HG02623 (cell line): ENCODE results near the gene AGBL1.
"Not testable (repeated sequence)": the region's sequence is repeated elsewhere in the genome, so short reads cannot be mapped to it uniquely, and the experiment has no call there.

ENCODE experiments used
- ATAC-seq: cut with Tn5 transposase; IDR thresholded peaks from one replicate; pipeline ENCODE4 v1.9.1; 2021; ENCODE audit warnings: moderate library complexity; ENCODE audit not compliant: unreplicated experiment

AGBL1 gene

GRCh38 chr15:86384186-86384585 lies 304.5 kb downstream of the AGBL1 start:
- ATAC-seq = no peak

GRCh38 chr15:86392296-86392695 lies 312.6 kb downstream of the AGBL1 start:
- ATAC-seq = no peak

GRCh38 chr15:86392874-86393273 lies 313.2 kb downstream of the AGBL1 start:
- ATAC-seq = no peak

GRCh38 chr15:86394866-86395265 lies 315.2 kb downstream of the AGBL1 start:
- no peak for ATAC-seq

GRCh38 chr15:86399041-86399954 lies 319.6 kb downstream of the AGBL1 start:
- ATAC-seq = no peak

GRCh38 chr15:86403221-86403620 lies 323.6 kb downstream of the AGBL1 start:
- ATAC-seq = no peak

- no peak for ATAC-seq
These were observed 324.4 kb downstream of the AGBL1 start for GRCh38 chr15:86403914-86404583.

GRCh38 chr15:86408261-86408660 lies 328.6 kb downstream of the AGBL1 start:
- ATAC-seq = no peak

GRCh38 chr15:86411916-86412315 lies 332.2 kb downstream of the AGBL1 start:
- no peak for ATAC-seq

- no peak for ATAC-seq
These were observed 333.5 kb downstream of the AGBL1 start for GRCh38 chr15:86413191-86413590.

GRCh38 chr15:86425746-86426145 lies 346.1 kb downstream of the AGBL1 start:
- ATAC-seq = no peak

GRCh38 chr15:86432861-86433260 lies 353.2 kb downstream of the AGBL1 start:
- no peak for ATAC-seq

GRCh38 chr15:86433983-86434382 lies 354.3 kb downstream of the AGBL1 start:
- ATAC-seq = no peak

- ATAC-seq = no peak
These were observed 359.9 kb downstream of the AGBL1 start for GRCh38 chr15:86439614-86440013.

GRCh38 chr15:86444527-86444926 lies 364.9 kb downstream of the AGBL1 start:
- no peak for ATAC-seq

GRCh38 chr15:86445579-86446252 lies 366.0 kb downstream of the AGBL1 start:
- no peak for ATAC-seq

GRCh38 chr15:86446253-86446640 lies 366.6 kb downstream of the AGBL1 start:
- no peak for ATAC-seq

- not testable (repeated sequence) for ATAC-seq
These were observed 385.9 kb downstream of the AGBL1 start for GRCh38 chr15:86465470-86466039.

GRCh38 chr15:86481720-86482119 lies 402.0 kb downstream of the AGBL1 start:
- no peak for ATAC-seq

- ATAC-seq = no peak
These were observed 404.3 kb downstream of the AGBL1 start for GRCh38 chr15:86483936-86484335.

GRCh38 chr15:86488046-86488445 lies 408.4 kb downstream of the AGBL1 start:
- no peak for ATAC-seq
